ENCODE results near the gene KLHDC9.

KLHDC9 gene

GRCh38 chr1:161089938-161090337 lies 8.2 kb upstream of the KLHDC9 start:
- Histone ChIP-seq H3K4me3 (no peak overlapping the region), H3K27ac (no peak overlapping the region)
- no peak for TF ChIP-seq CTCF (IDR thresholded peaks at IDR 0.05)
- no peak for DNase-seq (ENCODE audit: low spot score)

DNA sequence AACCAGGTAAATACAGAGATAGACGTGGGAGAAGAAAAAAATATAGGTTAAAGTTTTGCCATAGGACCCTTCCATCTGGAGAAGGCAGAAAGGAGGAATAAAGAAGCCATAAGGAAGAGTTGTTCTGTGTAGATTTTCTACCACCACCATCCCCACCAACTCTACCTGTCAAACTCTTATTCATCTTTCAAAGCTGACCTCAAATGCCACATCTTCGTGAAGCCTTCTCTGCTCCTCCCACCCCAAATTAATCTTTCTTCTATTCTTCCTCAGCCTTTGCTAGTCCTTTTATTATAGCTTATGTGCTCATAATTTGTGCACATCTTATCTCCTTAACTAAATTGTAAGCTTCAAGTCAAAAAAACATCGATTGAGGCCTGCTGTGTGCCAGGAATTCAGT lies 7.5 kb upstream of the KLHDC9 start:
- no peak for DNase-seq (ENCODE audit: low spot score)
- H3K4me3 ChIP-seq = no peak overlapping the region
- no peak overlapping the region for H3K27ac ChIP-seq
- TF ChIP-seq CTCF (IDR thresholded peaks at IDR 0.05) = no peak

GRCh38 chr1:161091093-161091492 lies 7.1 kb upstream of the KLHDC9 start:
- DNase-seq (ENCODE audit: low spot score) = no peak
- TF ChIP-seq CTCF (IDR thresholded peaks at IDR 0.05) = no peak

DNA sequence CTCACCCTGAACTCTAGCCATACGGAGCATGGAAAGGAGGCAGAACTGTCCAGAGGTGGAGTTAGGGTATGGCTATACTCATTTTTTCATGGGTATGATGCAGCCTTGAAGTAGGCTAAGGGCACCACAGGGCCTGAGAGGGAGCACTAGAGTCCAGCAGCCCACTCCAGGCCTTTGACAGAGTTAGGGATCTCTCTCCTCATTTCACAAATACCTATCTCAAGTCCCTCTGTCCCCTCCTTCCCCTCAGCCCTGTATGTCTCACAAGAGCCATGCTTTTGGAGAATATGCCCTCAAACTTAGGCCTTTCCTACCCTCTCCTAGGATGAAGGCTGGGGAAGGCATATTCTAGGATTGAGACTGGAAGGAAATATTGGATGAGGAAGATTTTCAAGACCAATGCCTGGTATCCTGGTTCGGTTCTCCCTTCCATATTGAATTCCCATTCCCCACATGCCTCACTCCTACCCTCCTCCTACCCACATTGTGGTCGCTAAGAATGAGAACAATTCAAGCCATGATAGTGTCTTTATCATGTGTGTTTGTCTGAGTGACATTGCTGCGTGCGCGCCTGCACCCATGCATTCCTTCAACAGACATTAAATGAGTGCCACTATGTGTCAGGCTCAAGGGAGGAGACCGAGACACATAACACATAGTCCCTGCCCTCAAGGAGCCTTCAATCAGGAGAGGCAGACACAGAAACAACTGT lies 6.2 kb upstream of the KLHDC9 start:
- Histone ChIP-seq H3K4me3 (no peak overlapping the region), H3K27ac (no peak overlapping the region)
- TF ChIP-seq CTCF (IDR thresholded peaks at IDR 0.05) = no peak
- no peak for DNase-seq (ENCODE audit: low spot score)

More at GRCh38 chr1:161091093-161091492, 7.1 kb upstream of the KLHDC9 start:
- H3K27ac ChIP-seq = no peak overlapping the region
- H3K4me3 ChIP-seq = no peak overlapping the region

DNA sequence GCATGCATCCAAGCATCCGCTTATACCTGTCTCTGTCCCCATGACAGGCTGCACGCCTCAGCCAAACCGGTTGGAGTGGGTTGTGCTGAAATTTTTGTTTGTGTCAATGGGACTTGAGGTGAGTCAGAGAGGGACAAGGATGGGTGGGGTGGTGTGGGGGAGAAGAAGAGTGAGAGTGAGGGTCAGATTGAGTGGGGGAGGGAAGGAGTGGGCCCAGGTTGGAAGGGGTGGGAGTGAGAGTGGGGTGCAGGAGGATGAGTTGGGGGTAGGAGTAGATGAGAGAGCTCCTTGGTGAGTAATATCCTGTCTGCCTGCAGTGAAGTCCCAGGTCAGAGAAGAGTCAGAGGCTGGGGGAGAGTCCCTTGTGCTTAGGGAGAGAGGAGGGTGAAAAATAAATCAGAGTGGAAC lies 5.5 kb upstream of the KLHDC9 start:
- no peak for DNase-seq (ENCODE audit: low spot score)
- Histone ChIP-seq H3K4me3 (no peak overlapping the region), H3K27ac (no peak overlapping the region)
- TF ChIP-seq CTCF (IDR thresholded peaks at IDR 0.05) = no peak

GRCh38 chr1:161094481-161094880 lies 3.7 kb upstream of the KLHDC9 start:
- no peak for TF ChIP-seq CTCF (IDR thresholded peaks at IDR 0.05)
- Histone ChIP-seq H3K27ac (no peak overlapping the region), H3K4me3 (no peak overlapping the region)
- DNase-seq (ENCODE audit: low spot score) = no peak

DNA sequence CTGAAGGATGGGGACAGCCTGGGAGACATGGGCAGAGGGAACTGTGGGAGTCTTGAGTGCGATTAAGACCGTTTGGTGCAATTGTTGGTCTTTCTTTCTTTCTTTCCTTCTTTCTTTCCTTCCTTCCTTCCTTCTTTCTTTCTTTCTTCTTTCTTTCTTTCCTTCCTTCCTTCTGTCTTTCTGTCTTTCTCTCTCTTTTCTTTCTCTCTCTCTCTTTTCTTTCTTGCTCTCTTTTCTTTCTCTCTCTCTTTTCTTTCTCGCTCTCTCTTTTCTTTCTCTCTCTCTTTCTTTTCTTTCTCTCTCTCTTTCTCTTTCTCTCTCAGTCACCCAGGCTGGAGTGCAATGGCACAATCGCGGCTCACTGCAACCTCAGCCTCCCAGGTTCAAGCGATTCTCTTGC lies 2.9 kb upstream of the KLHDC9 start:
- Histone ChIP-seq H3K27ac (no peak overlapping the region), H3K4me3 (no peak overlapping the region)
- no peak for DNase-seq (ENCODE audit: low spot score)
- TF ChIP-seq CTCF (IDR thresholded peaks at IDR 0.05) = no peak
